ENCODE results near the gene SREBF2. TPM values are rescaled to one million over a fixed set of nuclear protein-coding genes. Genes with fewer than 3 reads are reported as not detected.
A peak's percentile ranks its signal among the peaks of the same experiment; 100 is the strongest.

Gene SREBF2
- total RNA-seq, 1 donor from 2014 or later: 44.2 TPM

DNA sequence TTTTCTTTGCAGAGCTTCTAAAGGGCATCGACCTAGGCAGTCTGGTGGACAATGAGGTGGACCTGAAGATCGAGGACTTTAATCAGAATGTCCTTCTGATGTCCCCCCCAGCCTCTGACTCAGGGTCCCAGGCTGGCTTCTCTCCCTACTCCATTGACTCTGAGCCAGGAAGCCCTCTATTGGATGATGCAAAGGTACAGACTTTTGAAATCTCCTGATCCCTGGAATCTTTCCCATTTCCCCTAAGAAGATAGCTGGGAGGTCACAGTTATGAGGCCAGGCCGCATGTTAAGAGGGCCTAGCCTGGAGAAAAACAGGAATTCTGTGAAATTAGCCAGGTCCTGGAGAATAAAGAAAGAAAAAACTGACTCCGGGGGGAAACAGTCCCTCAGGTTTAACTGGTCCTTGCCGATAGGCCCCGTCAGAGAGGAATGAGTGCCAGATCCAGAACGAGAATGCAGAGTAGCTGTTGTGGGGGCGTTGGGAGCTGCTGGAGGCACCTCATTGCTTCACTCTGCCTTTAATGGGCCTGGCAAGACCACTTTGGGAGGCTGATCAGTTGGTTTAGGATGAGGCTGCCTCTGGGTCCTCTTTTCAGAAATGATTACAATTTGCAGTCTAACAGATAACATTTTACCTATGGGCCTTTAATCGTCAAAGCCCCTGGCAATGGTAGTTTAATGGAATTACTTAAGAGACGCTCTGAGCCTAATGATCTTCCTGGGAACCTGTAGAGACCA, 42.8 kb downstream of the SREBF2 start:
- Histone ChIP-seq H3K27me3 (ENCODE audit: control insufficient read depth, insufficient read depth, low read length) (no peaks in the 10 kb centered on the region), H3K36me3 (ENCODE audit: control insufficient read depth, insufficient read depth, low read length) (peaks cover 50% of the 10 kb centered on the region), H3K4me3 (ENCODE audit: low read depth, low read length) (no peak overlapping the region)
- peak; percentile 43 for FAIRE-seq
- TF ChIP-seq CTCF (IDR thresholded peaks at IDR 0.05; ENCODE audit: insufficient read depth, low read length, severe bottlenecking): no peak
- DNase-seq (ENCODE audit: low read depth): no peak

- H3K4me3 ChIP-seq (ENCODE audit: low read depth, low read length): no peak overlapping the region
- peaks cover 47% of the 10 kb centered on the region for H3K36me3 ChIP-seq (ENCODE audit: control insufficient read depth, insufficient read depth, low read length)
- TF ChIP-seq CTCF (IDR thresholded peaks at IDR 0.05; ENCODE audit: insufficient read depth, low read length, severe bottlenecking): no peak
- DNase-seq (ENCODE audit: low read depth) (no peak), FAIRE-seq (no peak)
- no peaks in the 10 kb centered on the region for H3K27me3 ChIP-seq (ENCODE audit: control insufficient read depth, insufficient read depth, low read length)
These were observed 43.4 kb downstream of the SREBF2 start for GRCh38 chr22:41876275-41876674.

- FAIRE-seq (no peak), DNase-seq (ENCODE audit: low read depth) (no peak)
- Histone ChIP-seq H3K27me3 (ENCODE audit: control insufficient read depth, insufficient read depth, low read length) (no peaks in the 10 kb centered on the region), H3K4me3 (ENCODE audit: low read depth, low read length) (no peak overlapping the region), H3K36me3 (ENCODE audit: control insufficient read depth, insufficient read depth, low read length) (peaks cover 51% of the 10 kb centered on the region)
- TF ChIP-seq CTCF (IDR thresholded peaks at IDR 0.05; ENCODE audit: insufficient read depth, low read length, severe bottlenecking): no peak
These were observed 43.8 kb downstream of the SREBF2 start for GRCh38 chr22:41876675-41877074.

- DNase-seq (ENCODE audit: low read depth) (no peak), FAIRE-seq (no peak)
- Histone ChIP-seq H3K36me3 (ENCODE audit: control insufficient read depth, insufficient read depth, low read length) (peaks cover 65% of the 10 kb centered on the region), H3K27me3 (ENCODE audit: control insufficient read depth, insufficient read depth, low read length) (no peaks in the 10 kb centered on the region), H3K4me3 (ENCODE audit: low read depth, low read length) (no peak overlapping the region)
- TF ChIP-seq CTCF (IDR thresholded peaks at IDR 0.05; ENCODE audit: insufficient read depth, low read length, severe bottlenecking): no peak
These were observed 47.7 kb downstream of the SREBF2 start for GRCh38 chr22:41880653-41881052.

DNA sequence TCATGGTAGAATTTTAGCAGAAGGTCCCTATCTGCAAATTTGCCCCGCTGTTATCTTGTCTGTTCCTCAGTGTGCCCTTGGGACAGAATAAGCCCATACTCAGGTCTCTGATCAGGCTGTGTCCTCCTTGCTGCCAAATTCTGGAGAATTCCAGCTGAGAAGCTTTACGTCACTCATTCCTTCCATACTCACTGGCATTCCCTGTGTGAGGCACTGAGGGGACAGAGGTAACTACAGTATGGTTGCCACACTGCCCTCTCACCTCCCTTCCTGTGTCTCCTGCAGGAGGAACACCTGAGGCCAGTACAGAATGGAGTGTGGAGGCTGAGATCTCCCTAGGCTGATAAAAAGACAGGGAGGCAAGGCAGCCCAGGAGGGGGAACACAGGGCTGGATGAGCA, 50.5 kb downstream of the SREBF2 start:
- Histone ChIP-seq H3K27me3 (ENCODE audit: control insufficient read depth, insufficient read depth, low read length) (no peaks in the 10 kb centered on the region), H3K36me3 (ENCODE audit: control insufficient read depth, insufficient read depth, low read length) (peaks cover 59% of the 10 kb centered on the region), H3K4me3 (ENCODE audit: low read depth, low read length) (no peak overlapping the region)
- DNase-seq (ENCODE audit: low read depth) (no peak), FAIRE-seq (peak; percentile 76)
- no peak for TF ChIP-seq CTCF (IDR thresholded peaks at IDR 0.05; ENCODE audit: insufficient read depth, low read length, severe bottlenecking)

- FAIRE-seq (no peak), DNase-seq (ENCODE audit: low read depth) (no peak)
- no peak for TF ChIP-seq CTCF (IDR thresholded peaks at IDR 0.05; ENCODE audit: insufficient read depth, low read length, severe bottlenecking)
- Histone ChIP-seq H3K4me3 (ENCODE audit: low read depth, low read length) (no peak overlapping the region), H3K27me3 (ENCODE audit: control insufficient read depth, insufficient read depth, low read length) (no peaks in the 10 kb centered on the region), H3K36me3 (ENCODE audit: control insufficient read depth, insufficient read depth, low read length) (peaks cover 57% of the 10 kb centered on the region)
These were observed 52.2 kb downstream of the SREBF2 start for GRCh38 chr22:41885116-41885515.

All from bronchial epithelial cell (primary cell).